Natural killer cell treated with Interleukin-12 subunit alpha and Interleukin-12 subunit beta and Interleukin-15 and Interleukin-18, amount 100 ng/mL, for 72 hours (primary cell): ENCODE data around the gene DHDH. TPM values are rescaled to one million over a fixed set of nuclear protein-coding genes. Genes with fewer than 3 reads are reported as not detected.

Source experiments
- ATAC-seq, 2 donors: fragments of 150-1000 bp; cut with Tn5 transposase in 1 of 2; sonication (Bioruptor Pico), chemical (Tn5 transposase) in 1 of 2; 2 replicates each; pipeline ENCODE4 v1.10.0; 2021
- DNase-seq: peaks from one replicate; pipeline ENCODE4 v3.0.0; 2022; ENCODE audit warnings: low spot score
- H3K27ac Mint-ChIP-seq, 2 donors: 1 replicate in 1 of 2; 2 replicates in 1 of 2; pipeline ENCODE4 v1.8.0; 2022; ENCODE audit warnings: mixed read lengths in 2 of 2, mild to moderate bottlenecking in 1 of 2, moderate library complexity in 1 of 2
- H3K27me3 Mint-ChIP-seq, 2 donors: 1 replicate in 1 of 2; 2 replicates in 1 of 2; pipeline ENCODE4 v1.8.0; 2022; ENCODE audit warnings: mixed read lengths in 2 of 2
- H3K36me3 Mint-ChIP-seq: one replicate; pipeline ENCODE4 v1.8.0; 2022; ENCODE audit warnings: mixed read lengths
- H3K4me1 Mint-ChIP-seq, 2 donors: 1 replicate in 1 of 2; 2 replicates in 1 of 2; pipeline ENCODE4 v1.8.0; 2022; ENCODE audit warnings: low read depth in 2 of 2, mixed read lengths in 2 of 2, mild to moderate bottlenecking in 1 of 2
- H3K4me3 Mint-ChIP-seq: one replicate; pipeline ENCODE4 v1.8.0; 2022; ENCODE audit warnings: mixed read lengths
- H3K9me3 Mint-ChIP-seq: 2 replicates; pipeline ENCODE4 v1.8.0; 2022; ENCODE audit warnings: mixed read lengths
- total RNA-seq, 2 donors: library from RNA; stranded (reverse); gene quantifications; one replicate each; pipeline ENCODE4 v1.2.3, GENCODE V29; 2022

The DHDH gene
- total RNA-seq, 2 donors from 2014 or later: 0.43 TPM; not detected in 1

DNA sequence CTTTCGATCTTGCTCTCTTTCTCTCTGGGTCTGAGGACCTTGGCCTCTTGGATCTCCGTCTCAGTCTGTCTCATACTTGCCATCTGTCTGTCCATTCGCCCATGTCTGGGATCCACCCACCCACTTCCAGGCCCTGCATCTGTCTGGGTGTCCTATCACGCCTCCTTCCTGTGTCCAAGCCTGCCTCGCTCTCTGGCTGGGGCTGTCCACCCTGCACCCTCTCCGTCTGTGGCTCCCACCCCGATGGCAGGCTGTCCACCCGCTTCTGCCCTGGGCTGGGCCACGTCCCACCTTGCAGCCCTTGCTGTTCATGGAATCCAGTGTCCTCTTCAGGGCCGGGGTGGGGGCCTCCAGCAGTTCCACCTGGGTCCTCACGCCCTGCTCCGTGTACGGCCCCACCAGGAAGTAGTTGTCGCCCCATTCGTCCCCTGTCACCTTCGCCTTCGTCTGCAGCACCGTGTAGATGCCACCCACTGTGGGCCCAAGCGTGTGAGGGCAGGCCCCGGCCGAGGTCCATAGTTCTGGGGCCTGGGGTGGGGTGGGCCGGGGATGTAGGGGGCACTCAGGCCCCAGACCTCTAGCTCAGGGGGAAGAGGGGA, 57.6 kb downstream of the DHDH start:
- DNase-seq (no peak), ATAC-seq (no peak)
- H3K9me3 Mint-ChIP-seq: no peaks in the 10 kb centered on the region
- H3K27ac Mint-ChIP-seq: peak overlapping the region in 1 of 2 donors; percentile 95
- peaks cover 8% of the 10 kb centered on the region for H3K36me3 Mint-ChIP-seq
- peaks cover 34 to 37% of the 10 kb centered on the region in 2 donors for H3K4me1 Mint-ChIP-seq
- H3K4me3 Mint-ChIP-seq: peak overlapping the region; percentile 10
- H3K27me3 Mint-ChIP-seq: no peaks in the 10 kb centered on the region

DNA sequence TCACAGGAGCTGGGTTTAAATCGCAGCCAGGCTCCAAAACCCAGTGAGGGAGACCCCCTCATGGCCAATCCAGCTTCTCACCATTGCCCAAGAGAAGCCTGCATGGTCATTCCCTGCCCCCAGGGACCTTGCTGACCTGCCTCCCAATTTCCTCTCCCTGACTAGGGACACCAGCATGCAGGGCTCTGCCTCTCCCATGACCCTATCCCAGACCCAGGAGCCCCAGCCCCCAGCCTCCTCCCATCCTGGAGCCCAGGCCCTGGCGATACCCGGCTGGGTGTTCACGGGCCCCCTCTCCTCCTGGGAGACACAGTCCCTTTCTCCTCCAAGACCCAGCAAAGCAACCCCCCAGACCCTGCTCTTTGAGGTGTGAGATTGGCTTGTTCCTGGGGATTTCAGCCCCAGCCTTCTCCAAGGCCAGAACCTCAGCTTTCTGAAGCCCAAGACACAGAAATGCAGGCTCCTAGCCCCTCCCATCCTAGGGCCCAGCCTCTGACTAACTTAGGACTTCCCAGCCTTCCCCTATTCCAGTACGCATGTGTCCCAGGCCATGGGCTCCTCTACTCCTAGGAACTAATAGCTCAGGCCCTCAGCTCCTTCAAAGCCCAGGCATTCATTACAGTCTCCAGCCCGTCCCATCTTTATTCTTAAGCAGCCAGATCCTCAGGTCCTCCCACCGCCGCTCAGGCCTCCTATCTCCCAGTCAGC, 58.5 kb downstream of the DHDH start:
- ATAC-seq (no peak), DNase-seq (no peak)
- peak overlapping the region; percentile 99 for H3K4me3 Mint-ChIP-seq
- peaks cover 34 to 38% of the 10 kb centered on the region in 2 donors for H3K4me1 Mint-ChIP-seq
- H3K36me3 Mint-ChIP-seq: peaks cover 8% of the 10 kb centered on the region
- no peaks in the 10 kb centered on the region for H3K27me3 Mint-ChIP-seq
- no peaks in the 10 kb centered on the region for H3K9me3 Mint-ChIP-seq
- peak overlapping the region; percentile 95 to 96 for H3K27ac Mint-ChIP-seq

DNA sequence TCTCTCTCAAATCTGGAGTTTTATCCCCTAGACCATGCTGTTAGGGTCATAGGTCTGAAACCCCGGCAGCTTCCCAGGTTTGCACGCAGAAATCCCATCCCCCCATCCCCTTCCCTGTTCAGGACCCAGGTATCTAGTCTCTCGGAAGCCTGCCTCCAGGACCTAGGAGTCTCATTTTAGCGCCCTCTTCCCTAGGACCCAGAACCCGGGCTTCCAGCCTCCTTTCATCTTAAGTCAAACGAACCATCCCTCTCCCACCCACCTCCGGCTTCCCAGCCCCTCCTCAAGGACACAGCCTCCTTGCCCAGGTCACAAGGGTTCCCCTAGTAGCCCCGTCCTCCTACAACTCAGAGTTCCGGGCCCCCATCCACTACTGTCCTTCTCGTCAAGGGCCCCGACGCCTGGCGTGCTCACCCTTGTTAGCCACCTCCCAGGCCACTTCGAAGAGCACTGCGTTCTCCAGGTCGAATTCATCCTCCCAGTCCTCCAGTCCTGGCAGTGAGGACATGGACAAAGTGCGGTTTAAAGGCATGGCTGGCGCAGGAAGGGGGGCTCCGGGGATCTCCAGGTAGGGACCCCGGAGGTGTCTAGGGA, 59.2 kb downstream of the DHDH start:
- H3K4me3 Mint-ChIP-seq: peak overlapping the region; percentile 99
- ATAC-seq (no peak), DNase-seq (peak; percentile 63)
- H3K27me3 Mint-ChIP-seq: no peaks in the 10 kb centered on the region
- H3K36me3 Mint-ChIP-seq: peaks cover 8% of the 10 kb centered on the region
- peaks cover 34 to 41% of the 10 kb centered on the region in 2 donors for H3K4me1 Mint-ChIP-seq
- H3K27ac Mint-ChIP-seq: peak overlapping the region; percentile 95 to 96
- no peaks in the 10 kb centered on the region for H3K9me3 Mint-ChIP-seq

DNA sequence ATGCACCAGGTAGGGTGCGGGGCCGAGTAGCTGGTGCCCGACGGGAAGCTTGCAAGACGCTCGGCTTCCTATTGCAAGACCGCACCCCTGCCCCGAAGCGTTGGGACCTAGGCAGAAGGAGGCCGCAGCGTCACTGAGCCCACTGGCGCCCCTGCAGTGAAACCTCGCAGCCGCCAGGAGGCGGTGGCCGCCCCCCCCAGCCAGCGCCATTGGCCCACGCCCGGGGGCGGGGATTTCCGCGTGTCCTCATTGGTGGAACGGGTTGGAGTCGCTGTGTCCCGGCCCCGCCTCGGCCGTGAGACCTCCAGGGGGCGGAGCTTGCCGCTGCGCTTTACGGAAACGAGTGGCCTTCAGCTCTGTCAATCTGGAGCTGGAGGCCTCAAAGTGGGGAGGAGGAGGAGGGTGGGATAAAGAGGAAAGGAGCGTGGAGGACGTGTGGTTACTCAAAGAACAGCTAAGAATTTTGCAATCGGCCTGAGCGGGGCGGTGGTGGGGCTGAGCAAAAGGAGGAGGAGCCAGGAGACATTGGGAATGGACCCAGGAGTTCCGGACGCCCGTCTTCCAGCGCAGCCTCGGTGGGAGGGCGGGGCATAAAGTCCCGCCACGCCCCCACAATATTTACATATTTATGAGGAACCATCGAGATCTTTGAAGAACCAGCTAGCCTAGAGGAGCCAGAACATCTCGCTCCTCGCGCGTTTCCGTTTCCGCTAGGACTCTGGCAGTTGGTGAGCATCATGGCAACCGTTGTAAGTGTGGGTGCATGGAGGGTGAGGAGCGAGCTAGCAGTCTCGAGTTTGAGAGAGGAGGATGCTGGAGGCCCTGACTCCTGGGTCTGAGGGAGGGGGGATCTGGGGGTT, 59.9 kb downstream of the DHDH start, which contains the start of the genes GYS1 and RUVBL2:
Gene GYS1, minus strand, starts transcription at position 135 of the 860 bp plus-strand sequence. CDS start 197 bp downstream, outside the sequence.
Gene RUVBL2, plus strand, starts transcription at position 713 of the 860 bp plus-strand sequence. Its CDS starts 25 bp downstream, at position 738.
- ATAC-seq (peak; percentile 95 to 96), DNase-seq (peak; percentile 100)
- peaks cover 4% of the 10 kb centered on the region for H3K36me3 Mint-ChIP-seq
- H3K27ac Mint-ChIP-seq: peak within 1 kb of the TSS; percentile 95 to 96
- H3K4me1 Mint-ChIP-seq: peaks cover 34 to 42% of the 10 kb centered on the region in 2 donors
- no peaks in the 10 kb centered on the region for H3K9me3 Mint-ChIP-seq
- no peaks in the 10 kb centered on the region for H3K27me3 Mint-ChIP-seq
- peak within 1 kb of the TSS; percentile 99 for H3K4me3 Mint-ChIP-seq

DNA sequence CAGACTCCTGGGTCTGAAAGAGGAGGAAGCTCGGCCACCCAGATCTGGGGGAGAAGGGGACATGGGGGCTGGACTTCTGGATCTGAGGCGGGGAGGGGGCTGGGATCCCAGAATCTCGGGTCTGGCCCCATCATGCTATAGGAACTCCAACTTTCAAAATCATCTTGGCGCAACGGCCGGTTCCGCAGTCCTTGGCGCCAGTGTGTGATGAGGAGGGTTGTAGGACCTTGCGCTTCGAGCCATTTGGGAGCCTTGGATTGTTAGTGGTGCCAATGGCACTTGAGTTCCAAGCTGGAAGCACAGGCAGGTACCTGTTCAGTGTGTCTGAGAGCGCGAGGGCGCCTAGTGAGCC, 60.5 kb downstream of the DHDH start:
- no peak for DNase-seq
- Mint-ChIP-seq H3K27me3 (no peaks in the 10 kb centered on the region), H3K4me3 (peak overlapping the region; percentile 99), H3K27ac (peak overlapping the region; percentile 95 to 96), H3K9me3 (no peaks in the 10 kb centered on the region), H3K4me1 (peaks cover 34 to 42% of the 10 kb centered on the region in 2 donors), H3K36me3 (peaks cover 4% of the 10 kb centered on the region)
- ATAC-seq: no peak

Other genes with a start within 250 kb of the DHDH start
- not detected for gene FUT2, start 237.7 kb upstream of the DHDH start, total RNA-seq
- 1 to 10 TPM; 1.0 to 1.2 TPM for gene MAMSTR, start 214.0 kb upstream of the DHDH start, total RNA-seq
- under 1 TPM; 0.12 to 0.95 TPM for gene RASIP1, start 193.1 kb upstream of the DHDH start, total RNA-seq
- gene IZUMO1, start 186.8 kb upstream of the DHDH start, total RNA-seq: not detected
- gene FUT1, start 181.1 kb upstream of the DHDH start, total RNA-seq: under 1 TPM in 1 of 2 donors, not detected in 1; 0.21 TPM
- not detected for gene FGF21, start 178.2 kb upstream of the DHDH start, total RNA-seq
- 10 to 100 TPM; 31.7 to 40.4 TPM for gene BCAT2, start 122.7 kb upstream of the DHDH start, total RNA-seq
- under 1 TPM in 1 of 2 donors, not detected in 1; 0.26 TPM for gene HSD17B14, start 97.2 kb upstream of the DHDH start, total RNA-seq
- 1 to 10 TPM; 3.8 to 5.4 TPM for gene PLEKHA4, start 65.1 kb upstream of the DHDH start, total RNA-seq
- 100 to 1,000 TPM in 1 of 2 donors, 10 to 100 TPM in 1; 74.1 to 111 TPM for gene PPP1R15A, start 61.3 kb upstream of the DHDH start, total RNA-seq
- gene TULP2, start 35.0 kb upstream of the DHDH start, total RNA-seq: not detected
- gene NUCB1, start 33.4 kb upstream of the DHDH start, total RNA-seq: 100 to 1,000 TPM; 213 to 270 TPM
- gene BAX, start 21.2 kb downstream of the DHDH start, total RNA-seq: 100 to 1,000 TPM; 203 to 305 TPM
- 1,000 to 10,000 TPM; 1,643 to 2,467 TPM for gene FTL, start 31.6 kb downstream of the DHDH start, total RNA-seq
- gene GYS1, start 59.6 kb downstream of the DHDH start, total RNA-seq: 100 to 1,000 TPM in 1 of 2 donors, 10 to 100 TPM in 1; 85.7 to 119 TPM
- 100 to 1,000 TPM; 101 to 173 TPM for gene RUVBL2, start 60.2 kb downstream of the DHDH start, total RNA-seq
- gene LHB, start 83.4 kb downstream of the DHDH start, total RNA-seq: not detected
- not detected for gene CGB3, start 90.6 kb downstream of the DHDH start, total RNA-seq
- not detected for gene CGB2, start 98.2 kb downstream of the DHDH start, total RNA-seq
- gene CGB1, start 103.2 kb downstream of the DHDH start, total RNA-seq: not detected
- gene CGB5, start 110.1 kb downstream of the DHDH start, total RNA-seq: not detected
- not detected for gene CGB8, start 115.4 kb downstream of the DHDH start, total RNA-seq
- not detected for gene CGB7, start 124.0 kb downstream of the DHDH start, total RNA-seq
- not detected for gene NTF4, start 131.1 kb downstream of the DHDH start, total RNA-seq
- gene KCNA7, start 139.0 kb downstream of the DHDH start, total RNA-seq: not detected
- 100 to 1,000 TPM; 185 to 346 TPM for gene SNRNP70, start 151.8 kb downstream of the DHDH start, total RNA-seq
- 1 to 10 TPM; 6.0 to 6.1 TPM for gene LIN7B, start 180.7 kb downstream of the DHDH start, total RNA-seq
- 1 to 10 TPM in 1 of 2 donors, under 1 TPM in 1; 0.95 to 2.9 TPM for gene C19orf73, start 185.4 kb downstream of the DHDH start, total RNA-seq
- gene PPFIA3, start 185.8 kb downstream of the DHDH start, total RNA-seq: 10 to 100 TPM in 1 of 2 donors, 1 to 10 TPM in 1; 7.0 to 11.3 TPM
- not detected for gene HRC, start 221.7 kb downstream of the DHDH start, total RNA-seq
- gene TRPM4, start 224.1 kb downstream of the DHDH start, total RNA-seq: not detected